Posterior cingulate gyrus (tissue), 11 donors: ENCODE measurements around the gene HSPA1A.
"Not testable (repeated sequence)": the region's sequence is repeated elsewhere in the genome, so short reads cannot be mapped to it uniquely, and the experiment has no call there.

Experiments
- DNase-seq, 10 donors: peaks; one replicate each; pipeline versions ENCODE4 v3.0.0 to v3.0.0-alpha.2; 2020 to 2021; ENCODE audit warnings: mixed read lengths in 3 of 10
- intact Hi-C: fragments of 100-400 bp; cut with DNase I; formaldehyde crosslinking; loops from one replicate; pipeline ENCODE4 v1.15.1; 2023

Gene HSPA1A

DNA sequence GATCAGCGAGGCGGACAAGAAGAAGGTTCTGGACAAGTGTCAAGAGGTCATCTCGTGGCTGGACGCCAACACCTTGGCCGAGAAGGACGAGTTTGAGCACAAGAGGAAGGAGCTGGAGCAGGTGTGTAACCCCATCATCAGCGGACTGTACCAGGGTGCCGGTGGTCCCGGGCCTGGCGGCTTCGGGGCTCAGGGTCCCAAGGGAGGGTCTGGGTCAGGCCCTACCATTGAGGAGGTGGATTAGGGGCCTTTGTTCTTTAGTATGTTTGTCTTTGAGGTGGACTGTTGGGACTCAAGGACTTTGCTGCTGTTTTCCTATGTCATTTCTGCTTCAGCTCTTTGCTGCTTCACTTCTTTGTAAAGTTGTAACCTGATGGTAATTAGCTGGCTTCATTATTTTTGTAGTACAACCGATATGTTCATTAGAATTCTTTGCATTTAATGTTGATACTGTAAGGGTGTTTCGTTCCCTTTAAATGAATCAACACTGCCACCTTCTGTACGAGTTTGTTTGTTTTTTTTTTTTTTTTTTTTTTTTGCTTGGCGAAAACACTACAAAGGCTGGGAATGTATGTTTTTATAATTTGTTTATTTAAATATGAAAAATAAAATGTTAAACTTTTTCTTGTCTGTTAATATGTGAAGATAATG, 14.4 kb downstream of the HSPA1A start:
- intact Hi-C loops = loop anchor here (5.0 kb wide), 2 partner anchors 32 to 102 kb away; partner anchors contain the start of genes DDAH2 and VARS1
- peak in 4 of 10 donors; percentile 47 to 87 (median 58) for DNase-seq

DNA sequence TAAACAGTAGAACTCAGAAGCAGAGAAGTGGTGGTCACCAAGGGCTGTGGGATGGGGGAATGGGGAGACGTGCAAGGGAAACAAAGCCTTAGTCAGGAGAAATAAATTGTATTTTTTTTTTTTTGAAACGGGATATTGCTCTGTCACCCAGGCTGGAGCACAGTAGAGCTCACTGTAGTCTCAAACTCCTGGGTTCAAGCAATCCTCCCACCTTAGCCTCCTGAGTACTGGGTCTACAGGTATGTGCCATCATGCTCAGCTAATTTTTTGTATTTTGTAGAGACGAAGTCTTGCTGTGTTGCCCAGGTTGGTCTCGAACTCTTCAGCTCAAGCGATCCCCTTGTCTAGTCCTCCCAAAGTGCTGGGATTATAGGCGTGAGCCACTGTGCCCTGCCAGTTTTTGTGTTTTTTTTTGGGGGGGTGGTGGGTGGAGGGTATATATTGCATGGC, 15.6 kb downstream of the HSPA1A start:
- DNase-seq = peak in 1 of 10 donors; percentile 8
- intact Hi-C loops = loop anchor here (5.0 kb wide), 2 partner anchors 34 to 104 kb away; partner anchors contain the start of genes DDAH2 and VARS1

DNA sequence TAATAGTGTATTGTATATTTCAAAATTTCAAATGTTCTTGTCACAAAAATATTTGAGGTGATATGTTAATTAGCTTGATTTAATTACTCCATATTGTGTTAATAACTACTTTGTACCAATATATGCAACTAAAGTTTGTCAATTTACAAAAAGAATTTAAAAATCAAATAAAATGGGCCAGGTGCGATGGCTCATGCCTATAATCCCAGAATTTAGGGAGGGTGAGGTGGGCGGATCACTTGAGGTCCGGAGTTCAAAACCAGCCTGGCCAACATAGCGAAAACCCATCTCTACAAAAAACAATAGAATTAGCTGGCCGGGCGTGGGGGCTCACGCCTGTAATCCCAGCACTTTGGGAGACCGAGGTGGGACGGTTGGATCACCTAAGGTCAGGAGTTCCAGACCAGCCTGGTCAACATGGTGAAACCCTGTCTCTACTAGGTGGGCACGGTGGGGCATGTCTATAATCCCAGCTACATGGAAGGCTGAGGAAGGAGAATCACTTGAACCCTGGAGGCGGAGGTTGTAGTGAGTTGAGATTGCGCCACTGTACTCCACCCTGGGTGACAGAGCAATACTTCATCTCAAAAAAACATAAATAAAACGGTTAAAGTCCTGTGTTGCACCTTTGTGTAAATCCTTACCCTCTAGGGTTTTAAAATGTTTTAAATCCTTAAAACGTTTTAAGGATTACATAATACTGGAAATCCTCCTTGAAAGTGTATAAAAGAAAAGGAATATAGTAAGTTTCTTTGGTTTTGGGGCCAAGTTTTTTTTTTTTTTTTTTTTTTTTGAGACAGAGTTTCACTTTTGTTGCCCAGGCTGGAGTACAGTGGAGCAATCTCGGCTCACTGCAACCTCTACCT, 16.2 kb downstream of the HSPA1A start:
- peak in 1 of 10 donors; percentile 25 for DNase-seq
- intact Hi-C loops = loop anchor here (5.0 kb wide), 2 partner anchors 34 to 104 kb away; partner anchors contain the start of genes DDAH2 and VARS1

DNA sequence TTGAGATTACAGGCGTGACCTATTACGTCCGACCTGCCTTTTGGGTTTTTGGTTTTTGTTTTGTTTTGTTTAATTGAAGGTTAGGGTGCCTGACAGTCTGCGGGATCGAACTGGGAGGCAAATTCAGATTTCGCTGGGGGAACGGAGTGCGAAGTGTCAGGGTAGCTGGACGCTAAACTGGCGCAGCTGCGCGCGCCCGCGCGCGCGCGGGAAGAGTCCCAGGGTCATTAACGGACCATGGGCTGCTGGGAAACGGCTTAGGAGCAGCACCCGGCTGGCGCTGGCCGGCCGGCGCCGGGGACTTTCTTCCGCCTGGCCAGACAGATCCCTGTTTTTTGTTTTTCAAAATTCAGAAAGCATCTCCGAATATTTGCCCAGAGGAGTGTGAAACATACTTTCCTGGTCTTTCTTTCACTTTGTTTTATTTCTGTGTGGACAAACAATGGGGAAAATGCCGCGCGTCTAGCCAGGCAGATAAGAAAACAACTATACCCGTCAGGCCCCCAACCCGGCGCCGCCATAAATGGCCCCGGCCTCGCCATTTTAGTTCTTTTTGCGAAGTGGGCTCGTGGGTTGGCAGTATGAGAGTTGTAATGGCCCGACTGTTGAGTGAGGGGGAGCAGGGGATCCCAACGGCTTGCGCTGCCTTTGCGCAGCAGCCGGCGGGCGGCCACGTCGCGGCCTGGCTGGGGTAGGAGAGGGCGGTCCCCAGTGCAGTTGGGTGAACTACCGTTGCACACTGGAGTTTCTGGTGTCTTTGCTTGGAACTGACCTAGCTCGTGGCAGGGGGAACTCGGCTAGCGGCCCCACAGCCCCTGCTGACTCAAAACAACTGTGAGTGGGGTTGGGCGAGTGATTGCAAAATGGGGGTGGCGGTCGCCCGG, 19.3 kb downstream of the HSPA1A start:
- intact Hi-C loops = loop anchor here (2.0 to 5.0 kb wide), 3 partner anchors 37 to 154 kb away; partner anchors contain the start of genes DDAH2, LY6G5C and VARS1

DNA sequence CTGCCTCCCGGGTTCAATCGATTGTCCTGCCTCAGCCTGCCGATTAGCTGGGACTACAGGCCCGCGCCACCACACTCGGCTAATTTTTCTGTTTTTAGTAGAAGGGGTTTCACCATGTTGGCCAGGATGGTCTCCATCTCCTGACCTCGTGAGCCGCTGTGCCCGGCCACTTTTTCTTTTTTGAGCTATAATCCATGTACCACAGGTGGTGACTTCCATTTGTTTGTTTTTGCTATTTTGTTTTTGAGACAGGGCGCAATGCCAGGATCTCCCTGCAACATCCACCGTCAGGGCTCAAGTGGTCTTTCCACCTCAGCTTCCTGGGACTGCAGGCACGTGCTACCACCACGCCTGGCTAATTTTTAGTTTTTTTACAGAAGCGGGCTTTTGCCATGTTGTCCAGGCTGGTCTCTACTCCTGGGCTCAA, 20.7 kb downstream of the HSPA1A start:
- DNase-seq = peak in 1 of 10 donors; percentile 24
- intact Hi-C loops = no loop called here

More for the DNA sequence above, 19.3 kb downstream of the HSPA1A start:
- peak; percentile 78 to 97 (median 84) for DNase-seq

DNA sequence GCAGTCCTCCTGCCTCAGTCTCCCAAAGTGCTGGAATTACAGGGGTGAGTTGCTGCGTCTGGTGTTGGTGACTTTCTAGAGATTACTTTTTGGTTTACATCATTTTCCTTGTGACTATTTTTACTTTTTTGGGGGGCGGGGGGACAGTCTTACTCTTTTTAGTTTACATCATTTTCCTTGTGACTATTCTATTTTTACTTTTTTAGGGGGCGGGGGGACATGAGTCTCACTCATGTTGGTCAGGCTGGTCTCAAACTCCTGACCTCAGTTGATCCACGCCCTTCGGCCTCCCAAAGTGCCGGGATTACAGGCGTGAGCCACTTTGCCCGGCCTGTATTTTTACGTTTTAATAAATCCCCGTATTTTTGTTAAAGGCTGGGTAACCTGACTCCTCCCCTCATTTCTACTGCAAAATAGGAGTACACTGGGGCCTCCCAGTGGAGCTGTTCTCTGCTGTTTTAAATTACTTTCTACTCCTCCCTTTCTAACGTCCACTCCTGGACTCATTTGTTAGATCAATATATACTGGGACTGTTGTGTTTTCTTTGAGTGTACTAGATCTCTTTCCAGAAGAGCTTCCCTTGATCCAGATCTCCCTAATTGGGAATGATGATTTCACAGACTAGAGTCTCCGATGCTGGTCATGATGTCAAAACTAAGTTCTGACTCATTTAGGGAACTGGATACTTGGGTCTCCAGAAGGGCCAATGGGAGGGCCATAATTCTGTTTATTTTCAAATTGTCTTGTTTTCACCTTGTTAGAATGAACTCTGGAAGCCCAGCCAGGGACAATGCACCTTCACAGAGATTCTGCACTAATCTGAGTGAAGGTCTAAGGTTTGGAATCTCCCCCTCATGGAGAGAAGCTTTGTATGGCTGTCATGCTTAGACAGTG, 21.4 kb downstream of the HSPA1A start:
- intact Hi-C loops = no loop called here
- peak in 1 of 10 donors; percentile 44 for DNase-seq

DNA sequence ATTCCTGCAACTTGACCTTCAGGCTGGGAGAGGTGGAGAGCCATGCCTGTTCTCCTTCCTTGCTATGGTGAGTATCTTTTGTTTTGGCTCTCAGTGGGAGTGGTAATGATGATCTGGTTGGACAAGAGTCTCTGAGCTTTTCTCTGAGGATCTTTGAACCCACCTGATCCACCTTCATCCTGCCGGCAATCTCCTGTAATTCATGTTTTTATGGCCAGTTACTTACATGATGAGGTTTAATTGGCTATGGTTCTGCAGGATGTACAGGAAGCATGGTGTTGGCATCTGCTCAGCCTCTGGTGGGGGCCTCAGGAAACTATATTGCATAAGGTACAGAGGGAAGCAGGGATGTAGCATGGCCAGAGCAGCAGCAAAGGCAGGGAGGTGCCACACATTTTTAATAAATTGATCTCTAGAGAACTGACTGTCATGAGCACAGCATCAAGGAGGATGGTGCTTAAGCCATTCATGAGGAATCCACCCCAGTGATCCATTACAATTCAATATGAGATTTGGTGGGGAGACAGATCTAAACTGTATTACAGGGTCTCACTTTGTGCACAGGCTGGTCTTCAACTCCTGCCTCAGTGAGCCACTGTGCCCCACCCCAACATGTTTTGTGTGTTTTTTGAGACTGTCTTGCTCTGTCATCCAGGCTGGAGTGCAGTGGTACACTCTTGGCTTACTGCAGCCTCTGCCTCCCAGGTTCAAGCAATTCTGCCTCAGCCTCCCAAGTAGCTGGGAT, 22.2 kb downstream of the HSPA1A start:
- intact Hi-C loops = no loop called here
- peak in 1 of 10 donors; percentile 32 for DNase-seq

DNA sequence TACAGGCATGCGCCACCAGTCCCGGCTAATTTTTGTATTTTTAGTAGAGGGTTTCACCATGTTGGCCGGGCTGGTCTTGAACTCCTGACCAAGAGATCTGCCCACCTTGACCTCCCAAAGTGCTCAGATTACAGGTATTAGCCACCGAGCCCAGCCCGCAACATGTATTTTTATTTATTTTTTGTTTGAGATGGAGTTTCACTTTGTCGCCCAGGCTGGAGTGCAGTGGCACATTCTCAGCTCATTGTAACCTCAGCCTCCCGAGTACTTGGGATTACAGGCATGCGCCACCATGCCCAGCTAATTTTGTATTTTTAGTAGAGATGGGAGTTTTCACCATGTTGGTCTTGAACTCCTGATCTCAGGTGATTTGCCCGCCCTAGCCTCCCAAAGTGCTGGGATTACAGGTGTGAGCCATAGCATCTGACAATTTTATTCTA, 22.8 kb downstream of the HSPA1A start:
- intact Hi-C loops = not testable (repeated sequence)
- DNase-seq = peak in 1 of 10 donors; percentile 31

DNA sequence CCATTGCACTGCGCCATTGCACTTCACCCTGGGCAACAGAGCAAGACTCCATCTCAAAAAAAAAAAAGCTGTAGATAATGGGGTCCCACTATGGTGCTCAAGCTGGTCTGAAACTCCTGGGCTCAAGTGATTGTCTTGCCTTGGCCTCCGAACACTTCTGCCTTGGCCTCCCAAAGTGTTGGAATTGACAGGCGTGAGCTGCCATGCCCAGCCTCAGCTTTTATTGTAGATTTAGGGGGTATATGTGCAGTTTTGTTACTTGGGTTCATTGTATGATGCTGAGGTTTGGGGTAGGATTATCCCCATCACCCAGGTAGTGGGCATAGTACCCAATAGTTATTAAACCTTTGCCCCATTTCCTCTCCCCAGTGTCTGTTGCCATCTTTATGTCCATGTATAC, 23.6 kb downstream of the HSPA1A start:
- intact Hi-C loops = no loop called here
- no peak for DNase-seq

DNA sequence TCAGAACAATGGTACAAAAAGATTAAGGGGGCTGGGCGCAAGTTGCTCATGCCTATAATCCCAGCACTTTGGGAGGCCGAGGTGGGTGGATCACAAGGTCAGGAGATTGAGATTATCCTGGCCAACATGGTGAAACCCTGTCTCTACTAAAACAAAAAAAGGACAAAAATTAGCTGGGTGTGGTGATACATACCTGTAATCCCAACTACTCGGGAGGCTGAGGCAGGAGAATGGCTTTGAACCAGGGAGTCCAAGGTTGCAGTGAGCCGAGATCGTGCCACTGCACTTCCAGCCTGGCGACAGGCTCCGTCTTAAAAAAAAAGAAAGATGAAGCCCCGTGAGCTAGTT, 24.4 kb downstream of the HSPA1A start:
- intact Hi-C loops = not testable (repeated sequence)
- peak in 1 of 10 donors; percentile 28 for DNase-seq

DNA sequence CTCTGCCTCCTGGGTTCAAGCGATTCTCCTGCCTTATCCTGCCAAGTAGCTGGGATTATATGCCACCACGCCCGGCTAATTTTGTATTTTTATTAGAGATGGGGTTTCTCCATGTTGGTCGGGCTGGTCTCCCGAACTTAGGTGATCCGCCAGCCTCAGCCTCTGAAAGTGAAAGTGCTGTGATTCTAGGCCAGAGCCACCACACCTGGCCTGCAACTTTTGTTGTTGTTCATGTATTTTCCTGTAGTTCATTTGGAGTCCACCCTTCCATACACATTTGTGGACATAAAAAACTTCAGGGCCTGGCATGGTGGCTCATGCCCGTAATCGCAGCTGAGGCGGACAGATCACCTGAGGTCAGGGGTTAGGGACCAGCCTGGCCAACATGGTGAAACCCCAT, 26.7 kb downstream of the HSPA1A start:
- peak in 1 of 10 donors; percentile 34 for DNase-seq
- intact Hi-C loops = no loop called here

DNA sequence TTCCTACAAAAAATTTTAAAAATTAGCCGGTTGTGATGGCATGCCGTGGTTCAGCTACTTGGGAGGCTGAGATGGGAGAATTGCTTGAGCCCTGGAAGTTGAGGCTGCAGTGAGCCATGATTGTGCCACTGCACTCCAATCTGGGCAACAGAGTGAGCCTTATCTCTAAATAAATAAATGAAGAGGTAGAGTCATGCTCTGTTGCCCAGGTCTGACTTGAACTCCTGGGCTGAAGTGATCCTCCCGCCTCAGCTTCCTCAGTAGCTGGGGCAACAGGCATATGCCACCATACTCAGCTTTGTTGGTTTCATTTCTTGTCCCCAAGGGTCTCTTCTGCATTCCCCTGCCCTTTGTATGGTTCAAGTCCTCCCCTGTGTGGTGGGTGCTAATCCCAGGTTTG, 29.2 kb downstream of the HSPA1A start:
- intact Hi-C loops = no loop called here

DNA sequence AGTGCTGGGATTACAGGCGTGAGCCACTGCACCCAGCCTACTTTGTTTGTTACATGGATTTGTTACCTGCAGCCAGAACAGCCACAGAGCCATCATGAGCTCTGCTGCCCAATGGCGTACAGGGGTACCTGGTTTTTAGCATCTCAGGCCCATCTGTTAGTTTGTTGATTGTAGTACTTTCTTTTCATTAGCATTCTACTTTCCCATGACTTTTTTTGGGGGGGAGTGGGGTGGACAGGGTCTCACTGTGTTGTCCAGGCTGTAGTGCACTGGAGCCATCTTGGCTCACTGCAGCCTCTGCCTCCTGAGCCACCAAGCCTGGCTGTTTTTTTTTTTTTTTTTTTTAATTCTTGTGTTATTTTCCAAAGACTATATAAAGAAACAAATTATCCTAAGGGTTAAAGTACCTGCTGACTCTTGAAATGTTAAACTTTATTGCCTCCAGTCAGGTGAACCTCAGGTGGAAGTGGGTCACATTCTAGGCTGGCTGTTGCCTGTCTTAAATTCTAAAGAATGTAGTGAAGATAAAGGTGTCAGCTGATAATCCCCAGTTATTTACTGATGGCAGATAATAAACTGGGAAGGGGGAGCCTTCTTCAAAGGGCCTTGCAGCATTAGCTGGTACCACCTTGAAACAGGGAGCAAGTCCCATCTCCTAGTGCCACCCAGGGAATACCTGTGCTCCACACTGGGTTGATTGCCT, 32.1 kb downstream of the HSPA1A start:
- no peak for DNase-seq
- intact Hi-C loops = no loop called here

More for the DNA sequence above, 29.2 kb downstream of the HSPA1A start:
- DNase-seq = peak in 1 of 10 donors; percentile 9

DNA sequence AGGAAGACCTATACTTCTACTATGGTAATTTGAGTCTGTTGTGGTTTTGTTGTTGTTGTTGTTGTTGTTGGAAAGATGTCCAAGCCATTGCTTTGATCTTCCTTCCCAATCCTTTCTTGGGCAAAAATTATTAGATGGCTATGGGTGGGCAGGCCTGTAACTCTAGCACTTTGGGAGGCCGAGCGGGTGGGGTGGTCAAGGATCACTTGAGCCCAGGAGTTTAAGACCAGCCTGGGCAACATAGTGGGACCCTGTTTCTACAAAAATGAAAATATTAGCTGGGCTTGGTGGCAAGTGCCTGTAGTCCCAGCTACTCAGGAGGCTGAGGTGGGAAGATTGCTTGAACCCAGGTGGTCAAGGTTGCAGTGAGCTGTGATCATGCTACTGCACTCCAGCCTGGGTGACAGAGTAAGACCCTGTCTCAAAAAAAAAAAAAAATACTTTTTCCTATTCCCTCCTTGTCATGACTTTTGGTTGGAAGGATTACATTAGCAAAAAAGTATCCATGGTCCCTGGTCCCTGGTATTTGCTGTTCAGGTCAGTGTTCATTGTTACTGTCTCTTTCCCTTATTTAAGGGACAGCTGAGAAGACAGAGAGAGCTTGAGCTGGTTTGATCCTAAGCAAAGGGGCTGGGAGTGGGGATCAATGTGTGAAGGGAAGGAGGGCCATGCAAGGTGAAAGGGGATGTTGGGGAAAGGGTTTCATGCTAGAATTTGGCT, 35.6 kb downstream of the HSPA1A start:
- intact Hi-C loops = no loop called here
- no peak for DNase-seq

DNA sequence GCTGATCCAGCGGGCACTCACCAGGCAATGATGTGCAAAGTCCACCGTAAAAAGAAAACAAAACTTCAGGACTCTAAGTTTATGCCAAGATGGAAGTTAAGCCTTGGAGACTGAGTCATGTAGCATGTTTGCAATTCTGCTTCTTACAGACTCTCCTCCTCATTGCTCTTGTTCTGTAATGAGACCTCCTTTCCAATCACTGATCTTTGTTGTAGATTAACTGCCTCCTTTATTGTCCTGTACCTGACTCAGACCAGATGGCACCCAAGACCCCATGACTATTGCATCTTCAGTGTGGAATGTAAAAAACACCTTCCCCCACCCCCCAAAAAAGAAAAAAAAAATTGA, 36.1 kb downstream of the HSPA1A start:
- intact Hi-C loops = no loop called here
- DNase-seq = no peak

DNA sequence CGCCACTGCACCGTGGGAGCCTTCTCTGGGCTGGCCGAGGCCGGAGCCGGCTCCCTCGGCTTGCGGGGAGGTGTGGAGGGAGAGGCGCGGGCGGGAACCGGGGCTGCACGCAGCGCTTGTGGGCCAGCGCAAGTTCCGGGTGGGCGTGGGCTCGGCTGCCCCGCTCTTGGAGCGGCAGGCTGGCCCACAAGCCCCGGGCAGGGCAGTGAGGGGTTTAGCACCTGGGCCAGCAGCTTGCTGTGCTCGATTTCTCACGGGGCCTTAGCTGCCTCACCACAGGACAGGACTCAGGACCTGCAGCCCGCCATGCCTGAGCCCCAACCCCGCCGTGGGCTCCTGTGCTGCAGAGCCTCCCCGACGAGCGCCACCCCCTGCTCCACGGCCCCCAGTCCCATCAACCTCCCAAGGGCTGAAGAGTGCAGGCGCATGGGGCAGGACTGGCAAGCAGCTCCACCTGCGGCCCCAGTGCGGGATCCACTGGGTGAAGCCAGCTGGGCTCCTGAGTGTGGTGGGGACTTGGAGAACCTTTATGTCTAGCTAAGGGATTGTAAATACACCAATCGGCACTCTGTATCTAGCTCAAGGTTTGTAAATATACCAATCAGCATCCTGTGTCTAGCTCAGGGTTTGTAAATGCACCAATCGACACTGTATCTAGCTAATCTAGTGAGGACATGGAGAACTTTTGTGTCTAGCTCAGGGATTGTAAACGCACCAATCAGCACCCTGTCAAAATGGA, 36.8 kb downstream of the HSPA1A start:
- DNase-seq, intact Hi-C loops: not testable (repeated sequence)

DNA sequence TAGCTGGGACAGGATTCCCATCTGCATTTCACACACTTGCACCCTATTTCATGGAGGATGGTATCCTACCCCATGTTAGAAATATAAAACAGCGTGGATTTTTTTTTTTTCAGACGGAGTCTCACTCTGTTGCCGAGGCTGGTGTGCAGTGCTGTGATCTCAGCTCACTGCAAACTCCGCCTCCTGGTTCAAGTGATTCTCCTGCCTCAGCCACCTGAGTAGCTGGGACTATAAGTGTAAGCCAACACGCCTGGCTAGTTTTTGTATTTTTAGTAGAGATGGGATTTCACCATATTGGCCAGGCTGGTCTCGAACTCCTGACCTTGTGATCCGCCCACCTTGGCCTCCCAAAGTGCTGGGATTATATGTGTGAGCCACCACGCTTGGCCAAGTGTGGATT, 42.4 kb downstream of the HSPA1A start:
- intact Hi-C loops = not testable (repeated sequence)
- peak in 1 of 10 donors; percentile 4 for DNase-seq
